Coronary artery (tissue), 2 donors: ENCODE measurements around the gene ARHGAP22.

ENCODE experiments used
- DNase-seq: peaks from one replicate; pipeline ENCODE4 v3.0.0-alpha.2; 2017; ENCODE audit warnings: low spot score
- H3K27ac ChIP-seq, 2 donors: fragments of 200-600 bp; sonication (generic); one replicate each; pipeline ENCODE4 v1.5.1; 2016 to 2019
- H3K4me3 ChIP-seq: fragments of 200-600 bp; sonication (generic); 2 replicates; pipeline ENCODE4 v1.5.1; 2016; ENCODE audit warnings: mild to moderate bottlenecking, moderate library complexity
- TF ChIP-seq, protein P1 (sequence below): fragments of 200-600 bp; sonication (generic); IDR thresholded peaks from one replicate; pipeline ENCODE4 v1.5.1; 2019; ENCODE audit warnings: antibody characterized with exemption

ARHGAP22 gene

DNA sequence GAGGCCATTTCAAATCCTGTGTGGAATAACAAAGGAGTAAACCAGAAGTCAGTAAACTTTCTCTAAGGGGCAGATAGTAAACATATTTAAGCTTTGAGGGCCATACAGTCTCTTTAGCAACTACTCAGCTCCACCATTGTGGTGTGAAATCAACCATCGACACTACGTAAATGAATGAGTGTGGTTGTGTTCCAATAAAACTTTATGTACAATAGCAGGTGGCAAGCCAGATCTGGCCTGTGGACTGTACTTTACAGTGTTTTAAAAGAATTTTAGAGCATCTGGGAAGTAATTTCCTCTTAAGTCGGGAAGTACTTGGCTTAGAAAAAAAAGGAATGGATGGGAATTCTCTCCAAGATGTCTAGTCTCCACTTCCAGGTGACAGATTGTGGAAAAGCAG lies 71.3 kb downstream of the ARHGAP22 start:
- DNase-seq = no peak
- Histone ChIP-seq H3K27ac (no peak overlapping the region), H3K4me3 (no peak overlapping the region)
- TF ChIP-seq, protein P1, sequence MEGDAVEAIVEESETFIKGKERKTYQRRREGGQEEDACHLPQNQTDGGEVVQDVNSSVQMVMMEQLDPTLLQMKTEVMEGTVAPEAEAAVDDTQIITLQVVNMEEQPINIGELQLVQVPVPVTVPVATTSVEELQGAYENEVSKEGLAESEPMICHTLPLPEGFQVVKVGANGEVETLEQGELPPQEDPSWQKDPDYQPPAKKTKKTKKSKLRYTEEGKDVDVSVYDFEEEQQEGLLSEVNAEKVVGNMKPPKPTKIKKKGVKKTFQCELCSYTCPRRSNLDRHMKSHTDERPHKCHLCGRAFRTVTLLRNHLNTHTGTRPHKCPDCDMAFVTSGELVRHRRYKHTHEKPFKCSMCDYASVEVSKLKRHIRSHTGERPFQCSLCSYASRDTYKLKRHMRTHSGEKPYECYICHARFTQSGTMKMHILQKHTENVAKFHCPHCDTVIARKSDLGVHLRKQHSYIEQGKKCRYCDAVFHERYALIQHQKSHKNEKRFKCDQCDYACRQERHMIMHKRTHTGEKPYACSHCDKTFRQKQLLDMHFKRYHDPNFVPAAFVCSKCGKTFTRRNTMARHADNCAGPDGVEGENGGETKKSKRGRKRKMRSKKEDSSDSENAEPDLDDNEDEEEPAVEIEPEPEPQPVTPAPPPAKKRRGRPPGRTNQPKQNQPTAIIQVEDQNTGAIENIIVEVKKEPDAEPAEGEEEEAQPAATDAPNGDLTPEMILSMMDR = no peak

DNA sequence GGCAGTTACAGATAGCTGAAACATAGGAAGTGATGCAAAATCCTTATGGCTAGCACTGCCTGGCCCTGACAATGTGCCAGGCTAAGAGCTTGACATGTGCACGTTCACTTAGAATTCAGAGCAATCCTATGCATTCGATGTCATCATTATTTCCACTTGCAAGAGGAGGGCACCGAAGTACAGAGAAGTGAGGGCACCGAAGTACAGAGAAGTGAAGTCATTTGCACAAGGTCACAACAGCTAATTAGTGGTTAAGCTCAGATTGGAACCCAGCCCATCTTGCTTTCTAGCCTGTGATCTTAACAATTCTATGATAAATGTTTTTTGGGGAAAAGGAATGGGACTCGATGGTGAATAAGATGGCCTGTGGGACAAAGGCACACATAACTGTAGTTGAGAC lies 73.4 kb downstream of the ARHGAP22 start:
- TF ChIP-seq, protein P1 = no peak
- Histone ChIP-seq H3K4me3 (no peak overlapping the region), H3K27ac (no peak overlapping the region)
- no peak for DNase-seq

DNA sequence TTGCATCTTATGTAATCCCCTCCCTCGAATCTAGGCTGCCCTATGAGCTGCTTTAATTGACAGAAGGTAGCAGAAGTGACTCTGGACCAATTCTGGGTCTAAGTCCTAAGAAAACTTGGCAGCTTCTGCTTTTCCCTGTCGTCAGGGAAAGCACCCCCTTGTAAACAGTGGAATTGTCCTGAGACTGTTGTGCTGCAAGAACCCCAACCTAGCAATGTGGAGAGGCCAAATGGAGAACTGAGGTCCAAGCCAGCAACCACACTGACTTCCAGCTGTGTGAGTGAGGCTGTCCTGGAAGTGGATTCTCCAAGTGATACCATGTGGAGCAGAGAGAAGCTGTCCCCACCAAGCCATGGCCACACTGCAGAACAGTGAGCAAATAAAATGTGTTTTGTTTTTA lies 75.5 kb downstream of the ARHGAP22 start:
- TF ChIP-seq, protein P1 = no peak
- peak; percentile 40 for DNase-seq
- Histone ChIP-seq H3K27ac (no peak overlapping the region), H3K4me3 (no peak overlapping the region)

DNA sequence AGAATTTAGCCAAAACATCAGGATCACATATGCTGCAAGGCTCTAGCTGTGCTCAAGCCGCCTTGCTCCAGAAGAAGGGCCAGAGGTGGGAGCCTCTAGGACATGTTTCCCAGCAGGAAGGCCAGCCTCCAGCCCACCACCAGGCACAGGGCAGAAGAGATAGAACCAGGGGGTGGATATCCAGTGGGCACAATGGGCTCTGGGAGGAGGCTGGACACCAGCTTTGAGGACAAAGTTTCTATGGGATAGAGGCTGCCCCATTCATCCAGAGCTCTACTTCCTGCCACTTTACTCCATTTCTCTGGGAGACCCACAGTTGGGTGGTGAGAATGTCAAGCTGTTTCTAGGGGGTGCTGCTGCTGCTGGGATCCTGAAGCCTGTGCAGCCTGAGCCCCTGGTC lies 77.1 kb downstream of the ARHGAP22 start:
- no peak overlapping the region for H3K4me3 ChIP-seq
- peak; percentile 57 for DNase-seq
- no peak overlapping the region for H3K27ac ChIP-seq
- TF ChIP-seq, protein P1 = no peak

DNA sequence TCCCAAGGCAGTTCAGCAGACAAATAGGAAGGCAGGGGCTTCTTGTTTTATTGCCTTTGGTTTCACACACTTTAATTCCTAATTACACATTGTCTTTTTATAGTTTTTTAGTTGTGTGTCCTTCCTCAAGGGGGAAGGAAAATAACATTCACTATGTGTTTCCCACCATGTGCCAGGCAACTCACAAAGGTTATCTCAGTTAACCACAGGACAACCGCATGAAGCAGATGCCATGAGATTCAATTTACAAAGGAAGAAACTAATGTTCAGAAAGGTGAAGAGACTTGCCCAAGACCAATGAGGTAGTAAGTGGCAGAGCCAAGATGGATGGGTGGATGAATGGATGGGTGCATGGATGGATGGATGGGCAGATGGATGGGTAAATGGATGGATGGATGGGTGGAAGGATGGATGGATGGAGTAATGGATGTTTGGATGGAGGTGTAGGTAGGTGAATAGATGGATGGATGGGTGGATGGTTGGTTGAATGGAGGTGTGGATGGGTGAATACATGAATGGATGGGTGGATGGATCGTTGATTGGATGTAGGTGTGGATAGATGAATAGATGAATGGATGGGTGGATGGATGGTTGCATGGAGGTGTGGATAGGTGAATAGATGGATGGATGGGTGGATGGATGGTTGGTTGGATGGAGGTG lies 77.9 kb downstream of the ARHGAP22 start:
- H3K27ac ChIP-seq = no peak overlapping the region
- H3K4me3 ChIP-seq = no peak overlapping the region
- DNase-seq = peak; percentile 28
- TF ChIP-seq, protein P1 = no peak

DNA sequence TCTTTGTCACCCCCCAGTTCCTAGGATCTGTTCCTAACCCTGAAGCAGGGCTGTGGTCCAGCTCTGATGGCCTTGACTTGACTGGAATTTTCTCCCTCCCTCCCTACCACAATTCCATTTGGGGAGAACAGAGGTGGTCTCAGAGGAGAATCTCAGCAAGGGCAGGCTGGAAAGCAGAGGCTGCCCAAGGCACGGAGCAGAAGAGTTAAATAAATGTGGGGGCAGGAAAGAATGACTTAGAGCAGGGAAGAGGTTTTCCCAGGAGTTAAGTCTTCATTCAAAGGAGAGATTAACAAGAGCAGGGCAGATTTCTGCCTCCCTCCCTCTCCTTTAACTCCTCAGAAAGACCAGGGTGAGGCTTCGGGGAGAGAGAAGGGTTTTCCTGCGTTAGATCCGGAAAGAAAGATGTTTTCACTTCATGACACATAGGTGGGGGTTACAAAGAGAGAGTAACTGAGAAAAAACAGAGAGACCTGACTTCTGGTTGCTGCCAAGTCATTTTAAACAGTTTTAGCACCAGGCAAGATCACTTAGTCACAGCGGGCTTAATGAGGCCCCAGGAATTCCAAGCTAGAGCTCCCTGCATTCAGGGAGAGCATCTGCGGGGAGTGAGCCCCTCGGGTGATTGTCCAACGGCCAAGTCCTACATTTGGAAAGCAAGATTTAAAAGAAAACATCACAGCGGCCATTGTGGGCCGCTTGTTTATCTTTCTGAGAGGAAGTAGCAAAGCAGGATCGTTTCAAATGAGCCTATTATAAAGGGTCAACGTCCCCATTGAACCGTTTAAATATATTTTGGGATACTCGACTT lies 78.7 kb downstream of the ARHGAP22 start:
- Histone ChIP-seq H3K4me3 (no peak overlapping the region), H3K27ac (peak overlapping the region in 1 of 2 donors; percentile 53)
- TF ChIP-seq, protein P1 = no peak
- DNase-seq = peak; percentile 65

DNA sequence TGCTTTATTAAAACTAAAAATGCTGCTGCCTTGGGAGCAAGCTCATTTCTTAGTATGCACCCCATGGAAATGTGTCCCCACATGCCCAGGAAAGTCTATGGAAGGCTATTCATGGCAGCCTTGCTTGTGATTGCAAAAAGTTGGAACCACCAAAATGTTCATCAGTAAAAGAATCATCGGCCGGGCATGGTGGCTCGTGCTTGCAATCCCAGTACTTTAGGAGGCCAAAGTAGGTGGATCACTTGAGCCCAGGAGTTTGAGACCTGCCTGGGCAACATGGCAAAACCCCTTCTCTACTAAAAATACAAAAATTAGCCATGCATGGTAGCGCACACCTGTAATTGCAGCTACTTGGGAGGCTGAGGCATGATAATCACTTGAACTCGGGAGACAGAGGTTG lies 79.8 kb downstream of the ARHGAP22 start:
- TF ChIP-seq, protein P1 = no peak
- Histone ChIP-seq H3K4me3 (no peak overlapping the region), H3K27ac (no peak overlapping the region)
- DNase-seq = peak; percentile 11
